Measurements from ENCODE around the gene RABEPK. TPM values are rescaled to one million over a fixed set of nuclear protein-coding genes. Genes with fewer than 3 reads are reported as not detected.
A peak's percentile ranks its signal among the peaks of the same experiment; 100 is the strongest.
"Not testable (repeated sequence)": the region's sequence is repeated elsewhere in the genome, so short reads cannot be mapped to it uniquely, and the experiment has no call there.

Gene RABEPK
- polyA plus RNA-seq, 1 donor (not counting 4 experiments of a cell fraction or from before 2014, with no cell fraction given) = 33.4 TPM

DNA sequence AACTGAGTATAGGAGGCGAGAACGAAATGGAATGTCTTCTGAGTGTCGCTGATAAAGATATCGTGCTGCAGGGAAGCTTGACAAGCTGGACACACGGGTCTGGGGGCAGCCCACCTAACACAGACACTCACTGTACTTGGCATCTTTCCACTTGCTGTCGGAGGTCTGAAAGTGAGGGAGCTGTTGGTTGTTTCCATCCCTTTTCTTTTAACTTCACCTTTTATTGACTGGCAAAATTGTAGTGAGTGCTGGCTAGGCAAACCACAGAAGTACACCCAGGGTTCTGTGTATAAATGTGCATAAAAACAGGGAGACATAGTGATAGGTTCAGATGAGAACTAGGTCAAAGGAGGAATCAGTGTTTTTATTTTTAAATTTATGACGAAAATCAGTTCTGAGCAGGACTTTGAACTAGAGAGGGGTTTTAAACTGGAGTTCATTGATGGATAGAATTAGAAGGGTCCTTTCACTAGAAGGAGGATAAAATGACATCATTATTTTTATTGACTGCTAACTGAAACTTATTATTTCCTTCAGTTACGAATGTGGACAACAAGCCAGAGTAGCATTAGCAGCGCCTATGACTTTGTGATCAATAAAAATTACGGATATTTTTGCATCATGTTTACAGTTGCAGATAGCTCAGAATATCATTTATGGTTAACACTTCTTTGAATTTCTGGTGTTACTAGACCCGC lies 62.1 kb downstream of the RABEPK start:
- Histone ChIP-seq H3K36me3 (ENCODE audit: control insufficient read depth in 2 of 2, extremely low read depth in 1 of 2, insufficient read depth in 2 of 2, low read length in 2 of 2) (no peaks in the 10 kb centered on the region), H4K20me1 (ENCODE audit: control insufficient read depth, extremely low read depth, insufficient read depth, low read length) (no peaks in the 10 kb centered on the region), H3K9ac (ENCODE audit: control insufficient read depth, extremely low read depth, insufficient read depth, low read length) (peak overlapping the region; percentile 87), H3K27me3 (ENCODE audit: control insufficient read depth, extremely low read depth, insufficient read depth, low read length) (no peaks in the 10 kb centered on the region), H3K4me1 (ENCODE audit: control insufficient read depth, extremely low read depth, insufficient read depth, low read length) (peaks cover 10% of the 10 kb centered on the region), H3K79me2 (ENCODE audit: control insufficient read depth, insufficient read depth, low read length) (peaks cover 51% of the 10 kb centered on the region), H3K27ac (ENCODE audit: control insufficient read depth, insufficient read depth, low read length) (peak overlapping the region; percentile 90), H3K9me1 (ENCODE audit: control insufficient read depth, extremely low read depth, insufficient read depth, low read length) (no peaks in the 10 kb centered on the region), H2AFZ (ENCODE audit: control insufficient read depth, low read length) (peak overlapping the region; percentile 95), H3K4me2 (ENCODE audit: control insufficient read depth, extremely low read depth, insufficient read depth, low read depth, low read length) (peak overlapping the region; percentile 98), H3K4me3 (ENCODE audit: control insufficient read depth in 2 of 3, extremely low read depth in 1 of 3, insufficient read depth in 2 of 3, low read depth in 1 of 3, low read length in 3 of 3) (peak overlapping the region; percentile 77 to 85 (median 85)), H3K9me3 (ENCODE audit: control insufficient read depth, low read depth, low read length) (no peaks in the 10 kb centered on the region)
- TF ChIP-seq, protein P1, sequence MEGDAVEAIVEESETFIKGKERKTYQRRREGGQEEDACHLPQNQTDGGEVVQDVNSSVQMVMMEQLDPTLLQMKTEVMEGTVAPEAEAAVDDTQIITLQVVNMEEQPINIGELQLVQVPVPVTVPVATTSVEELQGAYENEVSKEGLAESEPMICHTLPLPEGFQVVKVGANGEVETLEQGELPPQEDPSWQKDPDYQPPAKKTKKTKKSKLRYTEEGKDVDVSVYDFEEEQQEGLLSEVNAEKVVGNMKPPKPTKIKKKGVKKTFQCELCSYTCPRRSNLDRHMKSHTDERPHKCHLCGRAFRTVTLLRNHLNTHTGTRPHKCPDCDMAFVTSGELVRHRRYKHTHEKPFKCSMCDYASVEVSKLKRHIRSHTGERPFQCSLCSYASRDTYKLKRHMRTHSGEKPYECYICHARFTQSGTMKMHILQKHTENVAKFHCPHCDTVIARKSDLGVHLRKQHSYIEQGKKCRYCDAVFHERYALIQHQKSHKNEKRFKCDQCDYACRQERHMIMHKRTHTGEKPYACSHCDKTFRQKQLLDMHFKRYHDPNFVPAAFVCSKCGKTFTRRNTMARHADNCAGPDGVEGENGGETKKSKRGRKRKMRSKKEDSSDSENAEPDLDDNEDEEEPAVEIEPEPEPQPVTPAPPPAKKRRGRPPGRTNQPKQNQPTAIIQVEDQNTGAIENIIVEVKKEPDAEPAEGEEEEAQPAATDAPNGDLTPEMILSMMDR (optimal IDR thresholded peaks at IDR 0.05 in 1 of 3, IDR thresholded peaks at IDR 0.05 in 1 of 3, conservative IDR thresholded peaks at IDR 0.05 in 1 of 3; ENCODE audit: extremely low read depth in 1 of 3, insufficient read depth in 2 of 3, low read length in 3 of 3) = no peak
- no peak for TF ChIP-seq EZH2 (IDR thresholded peaks at IDR 0.05; ENCODE audit: low read length)
- DNase-seq (ENCODE audit: low read depth, low spot score) = no peak
- FAIRE-seq = no peak
- dilution Hi-C loops (cut with MboI; ENCODE audit: extremely low pct_ligation_motif_present, low sequenced_read_pairs) = no loop called here

DNA sequence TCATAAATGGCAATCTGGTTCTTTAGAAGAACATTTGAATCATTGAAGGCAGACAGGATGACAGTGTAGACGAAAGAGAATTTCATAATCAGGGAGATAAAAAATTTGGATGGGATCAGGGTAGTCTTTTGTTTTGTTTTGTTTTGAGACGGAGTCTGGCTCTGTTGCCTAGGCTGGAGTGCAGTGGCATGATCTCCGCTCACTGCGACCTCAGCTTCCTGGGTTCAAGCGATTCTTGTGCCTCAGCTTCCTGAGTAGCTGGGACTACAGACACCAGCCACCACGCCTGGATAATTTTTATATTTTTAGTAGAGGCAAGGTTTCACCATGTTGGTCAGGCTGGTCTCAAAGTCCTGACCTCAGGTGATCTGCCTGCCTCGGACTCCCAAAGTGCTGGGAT lies 63.7 kb downstream of the RABEPK start:
- H3K9me1 ChIP-seq (ENCODE audit: control insufficient read depth, extremely low read depth, insufficient read depth, low read length); H2AFZ ChIP-seq (ENCODE audit: control insufficient read depth, low read length); H3K4me1 ChIP-seq (ENCODE audit: control insufficient read depth, extremely low read depth, insufficient read depth, low read length); H3K4me3 ChIP-seq (ENCODE audit: control insufficient read depth in 2 of 3, extremely low read depth in 1 of 3, insufficient read depth in 2 of 3, low read depth in 1 of 3, low read length in 3 of 3); H3K36me3 ChIP-seq (ENCODE audit: control insufficient read depth in 2 of 2, extremely low read depth in 1 of 2, insufficient read depth in 2 of 2, low read length in 2 of 2); H3K4me2 ChIP-seq (ENCODE audit: control insufficient read depth, extremely low read depth, insufficient read depth, low read depth, low read length); DNase-seq (ENCODE audit: low read depth, low spot score); H3K27ac ChIP-seq (ENCODE audit: control insufficient read depth, insufficient read depth, low read length); FAIRE-seq; H3K9ac ChIP-seq (ENCODE audit: control insufficient read depth, extremely low read depth, insufficient read depth, low read length); H3K9me3 ChIP-seq (ENCODE audit: control insufficient read depth, low read depth, low read length); H3K27me3 ChIP-seq (ENCODE audit: control insufficient read depth, extremely low read depth, insufficient read depth, low read length); dilution Hi-C loops (cut with MboI; ENCODE audit: extremely low pct_ligation_motif_present, low sequenced_read_pairs); H4K20me1 ChIP-seq (ENCODE audit: control insufficient read depth, extremely low read depth, insufficient read depth, low read length): not testable (repeated sequence)
- H3K79me2 ChIP-seq (ENCODE audit: control insufficient read depth, insufficient read depth, low read length) = peaks cover 67% of the 10 kb centered on the region
